ENCODE data around the gene FXYD7.

DNA sequence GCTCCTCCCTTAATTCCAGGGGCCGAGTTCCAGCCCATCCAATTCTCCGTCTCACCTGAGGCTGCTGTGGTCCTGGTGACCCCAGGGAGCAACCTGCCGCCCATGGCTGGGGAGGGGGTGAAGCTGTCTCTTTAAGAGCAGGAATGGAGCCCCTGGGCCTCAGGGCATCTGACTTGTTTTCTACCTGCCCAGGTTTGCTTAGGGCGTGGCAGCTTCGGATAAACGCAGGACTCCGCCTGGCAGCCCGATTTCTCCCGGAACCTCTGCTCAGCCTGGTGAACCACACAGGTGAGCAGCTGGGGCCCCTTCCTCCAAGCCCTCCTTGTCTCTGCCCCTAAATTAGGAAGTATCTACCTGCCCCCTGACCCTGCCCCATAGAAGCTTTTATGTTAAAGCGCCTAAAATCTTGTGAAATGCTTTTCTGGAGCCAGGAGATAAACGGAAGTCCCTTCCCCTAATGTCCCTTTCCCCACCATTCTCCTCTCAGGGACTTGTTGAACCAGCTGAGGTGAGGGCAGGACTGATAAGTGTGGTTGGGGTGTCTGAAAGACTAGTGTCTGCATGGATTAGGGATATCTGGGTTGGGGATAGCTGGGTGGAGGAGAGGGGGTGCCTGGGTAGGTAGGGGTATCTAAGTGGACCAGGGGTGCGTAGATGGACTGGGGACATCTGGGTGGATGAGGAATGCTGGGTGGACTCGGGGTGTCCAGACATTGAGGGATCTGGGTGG, 26.8 kb upstream of the FXYD7 start:
- no peak for TF ChIP-seq EGR1 (IDR thresholded peaks at IDR 0.05; ENCODE audit: low read depth)
- no peak for TF ChIP-seq EZH2 (IDR thresholded peaks at IDR 0.05)
- TF ChIP-seq, protein P1, sequence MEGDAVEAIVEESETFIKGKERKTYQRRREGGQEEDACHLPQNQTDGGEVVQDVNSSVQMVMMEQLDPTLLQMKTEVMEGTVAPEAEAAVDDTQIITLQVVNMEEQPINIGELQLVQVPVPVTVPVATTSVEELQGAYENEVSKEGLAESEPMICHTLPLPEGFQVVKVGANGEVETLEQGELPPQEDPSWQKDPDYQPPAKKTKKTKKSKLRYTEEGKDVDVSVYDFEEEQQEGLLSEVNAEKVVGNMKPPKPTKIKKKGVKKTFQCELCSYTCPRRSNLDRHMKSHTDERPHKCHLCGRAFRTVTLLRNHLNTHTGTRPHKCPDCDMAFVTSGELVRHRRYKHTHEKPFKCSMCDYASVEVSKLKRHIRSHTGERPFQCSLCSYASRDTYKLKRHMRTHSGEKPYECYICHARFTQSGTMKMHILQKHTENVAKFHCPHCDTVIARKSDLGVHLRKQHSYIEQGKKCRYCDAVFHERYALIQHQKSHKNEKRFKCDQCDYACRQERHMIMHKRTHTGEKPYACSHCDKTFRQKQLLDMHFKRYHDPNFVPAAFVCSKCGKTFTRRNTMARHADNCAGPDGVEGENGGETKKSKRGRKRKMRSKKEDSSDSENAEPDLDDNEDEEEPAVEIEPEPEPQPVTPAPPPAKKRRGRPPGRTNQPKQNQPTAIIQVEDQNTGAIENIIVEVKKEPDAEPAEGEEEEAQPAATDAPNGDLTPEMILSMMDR (IDR thresholded peaks at IDR 0.05 in 2 of 3, conservative IDR thresholded peaks at IDR 0.05 in 1 of 3; ENCODE audit: borderline replicate concordance in 1 of 3, insufficient read depth in 1 of 3, low read depth in 2 of 3, low read length in 2 of 3) = no peak
- no peak for TF ChIP-seq SIN3A (IDR thresholded peaks at IDR 0.05; ENCODE audit: low read depth)
- no peak for TF ChIP-seq SRF (IDR thresholded peaks at IDR 0.05; ENCODE audit: low read depth)
- TF ChIP-seq POLR2AphosphoS5 (IDR thresholded peaks at IDR 0.05; ENCODE audit: low read depth, low read length) = peak; percentile 46
- no peak for TF ChIP-seq POLR2A (IDR thresholded peaks at IDR 0.05; ENCODE audit: borderline replicate concordance, extremely low read depth, insufficient read depth, insufficient read length)
- TF ChIP-seq, protein P2, sequence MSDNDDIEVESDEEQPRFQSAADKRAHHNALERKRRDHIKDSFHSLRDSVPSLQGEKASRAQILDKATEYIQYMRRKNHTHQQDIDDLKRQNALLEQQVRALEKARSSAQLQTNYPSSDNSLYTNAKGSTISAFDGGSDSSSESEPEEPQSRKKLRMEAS (IDR thresholded peaks at IDR 0.05) = no peak
- TF ChIP-seq CBX3 (IDR thresholded peaks at IDR 0.05; ENCODE audit: low read depth) = no peak
- no peak for TF ChIP-seq SP1 (IDR thresholded peaks at IDR 0.05; ENCODE audit: low read depth)

All from HCT116 (cell line).